B cell (primary cell): ENCODE results near the gene ELOVL6. TPM values are rescaled to one million over a fixed set of nuclear protein-coding genes. Genes with fewer than 3 reads are reported as not detected.

ENCODE experiments used
- ATAC-seq: fragments of 200-7000 bp; cut with Tn5 transposase; one replicate; pipeline ENCODE4 v1.10.0; 2021; ENCODE audit warnings: low read depth, mild to moderate bottlenecking, moderate number of reproducible peaks, moderate library complexity
- CTCF ChIA-PET: fragments of 350-600 bp; sonication (Branson Sonifier 250); formaldehyde crosslinking; loops from one replicate; lab custom pipeline; 2021; ENCODE audit warnings: antibody characterized with exemption, inconsistent platforms; lab: Charles Lee
- POLR2A ChIA-PET: fragments of 350-600 bp; sonication (Branson Sonifier 250); formaldehyde crosslinking; loops from one replicate; lab custom pipeline; 2021; ENCODE audit warnings: antibody characterized with exemption; lab: Charles Lee
- DNase-seq: peaks from one replicate; pipeline ENCODE4 v3.0.0; 2013
- H2AFZ ChIP-seq: 2 replicates; pipeline ENCODE4 v1.6.1; 2012; ENCODE audit warnings: mild to moderate bottlenecking, low read depth, low read length; ENCODE audit not compliant: insufficient read depth, poor library complexity, severe bottlenecking
- H3K27ac ChIP-seq, 2 donors: 1 replicate in 1 of 2; 2 replicates in 1 of 2; pipeline ENCODE4 v1.5.1; 2012 to 2013; ENCODE audit warnings: low read length in 2 of 2, mild to moderate bottlenecking in 2 of 2, moderate library complexity in 1 of 2
- H3K27me3 ChIP-seq, 4 experiments: fragments of 200-600 bp in 1 of 4; sonication (generic) in 1 of 4; replicated peaks in 1 of 4; 1 replicate in 2 of 4; 2 replicates in 2 of 4; pipeline versions ENCODE4 v1.6.1 to v1.7.0; 2013 to 2016; ENCODE audit warnings: low read length in 3 of 4, mild to moderate bottlenecking in 2 of 4, mixed read lengths in 1 of 4, moderate library complexity in 1 of 4; ENCODE audit not compliant: insufficient read depth in 4 of 4, control insufficient read depth in 3 of 4; ENCODE audit errors: control extremely low read depth in 1 of 4
- H3K36me3 ChIP-seq, 2 experiments: replicated peaks in 1 of 2; 1 replicate in 1 of 2; 2 replicates in 1 of 2; pipeline versions ENCODE4 v1.6.1 to v1.7.1; 2013; ENCODE audit warnings: low read length in 1 of 2; ENCODE audit not compliant: insufficient read depth in 2 of 2, control insufficient read depth in 1 of 2; ENCODE audit errors: control extremely low read depth in 1 of 2, extremely low read depth in 1 of 2
- H3K4me1 ChIP-seq, 2 donors: fragments of 200-600 bp in 1 of 2; sonication (generic) in 1 of 2; 1 replicate in 1 of 2; 2 replicates in 1 of 2; pipeline versions ENCODE4 v1.5.1 to v1.6.1; 2013 to 2017; ENCODE audit warnings: low read length in 2 of 2; ENCODE audit not compliant: control insufficient read depth in 2 of 2, insufficient read depth in 2 of 2
- H3K4me2 ChIP-seq: replicated peaks from 2 replicates; pipeline ENCODE3; 2012; ENCODE audit warnings: mild to moderate bottlenecking, low read depth, low read length; ENCODE audit not compliant: poor library complexity, severe bottlenecking
- H3K4me3 ChIP-seq, 5 experiments: fragments of 200-600 bp in 1 of 5; sonication (generic) in 1 of 5; 1 replicate in 3 of 5; 2 replicates in 2 of 5; pipeline versions ENCODE4 v1.5.1 to v1.7.0; 2011 to 2016; ENCODE audit warnings: low read length in 4 of 5, mild to moderate bottlenecking in 4 of 5, low read depth in 2 of 5, control low read depth in 1 of 5, moderate library complexity in 1 of 5; ENCODE audit not compliant: insufficient read depth in 1 of 5; ENCODE audit errors: control extremely low read depth in 1 of 5, extremely low read depth in 1 of 5
- H3K79me2 ChIP-seq: fragments of 200-600 bp; sonication (generic); one replicate; pipeline ENCODE4 v1.6.0; 2016; ENCODE audit warnings: low read length; ENCODE audit not compliant: control insufficient read depth, insufficient read depth
- H3K9ac ChIP-seq: fragments of 200-600 bp; sonication (generic); 2 replicates; pipeline ENCODE4 v1.6.1; 2017; ENCODE audit warnings: mild to moderate bottlenecking, low read length, moderate library complexity
- H3K9me3 ChIP-seq, 3 donors: one replicate each; pipeline versions ENCODE4 v1.6.1 to v1.7.1; 2013; ENCODE audit warnings: low read length in 2 of 3; ENCODE audit not compliant: control insufficient read depth in 2 of 3, insufficient read depth in 1 of 3; ENCODE audit errors: control extremely low read depth in 1 of 3
- H4K20me1 ChIP-seq: 2 replicates; pipeline ENCODE4 v1.6.0; 2012; ENCODE audit warnings: mild to moderate bottlenecking, low read length; ENCODE audit not compliant: insufficient read depth, control insufficient read depth, poor library complexity, severe bottlenecking
- H3K27ac Mint-ChIP-seq: one replicate; pipeline ENCODE4 v1.8.0; 2021; ENCODE audit warnings: mixed read lengths
- H3K27me3 Mint-ChIP-seq: one replicate; pipeline ENCODE4 v1.8.0; 2021; ENCODE audit warnings: mixed read lengths
- H3K4me1 Mint-ChIP-seq: one replicate; pipeline ENCODE4 v1.8.0; 2021; ENCODE audit warnings: mixed read lengths
- H3K4me3 Mint-ChIP-seq: one replicate; pipeline ENCODE4 v1.8.0; 2021; ENCODE audit warnings: mixed read lengths
- H3K9me3 Mint-ChIP-seq: one replicate; pipeline ENCODE4 v1.8.0; 2022; ENCODE audit warnings: mixed read lengths; ENCODE audit not compliant: insufficient read depth
- EZH2 ChIP-seq: IDR thresholded peaks from 2 replicates; pipeline ENCODE4 v1.6.1; 2012; ENCODE audit warnings: borderline replicate concordance, low read depth, mild to moderate bottlenecking, moderate library complexity, low read length; ENCODE audit not compliant: insufficient read depth, poor library complexity, severe bottlenecking
- WGBS: methylation state at CpG from one replicate; pipeline ENCODE4 v1.1.5; 2013; ENCODE audit warnings: missing lambda C conversion rate; ENCODE audit not compliant: insufficient coverage; 5-methylcytosine and 5-hydroxymethylcytosine counted together
- intact Hi-C: fragments of 100-400 bp; cut with micrococcal nuclease; formaldehyde crosslinking; loops from one replicate; pipeline ENCODE4 v1.10.0; 2022
- polyA plus RNA-seq: library from polyadenylated mRNA; depleted of rRNA; stranded (reverse); fragments of >200 nt; gene quantifications from 2 replicates; pipeline ENCODE4 v1.2.3, GENCODE V29; 2012
- total RNA-seq, 2 donors: library from RNA; stranded (reverse); fragments of 120-200 nt in 1 of 2; gene quantifications; 1 replicate in 1 of 2; 2 replicates in 1 of 2; pipeline versions ENCODE4 v1.2.3 to v1.2.4, GENCODE V29; 2013 to 2022
- TF ChIP-seq, protein P1 (sequence below): fragments of 200-600 bp; IDR thresholded peaks from one replicate; pipeline ENCODE4 v1.8.0; 2022; ENCODE audit warnings: antibody characterized with exemption, mild to moderate bottlenecking

The ELOVL6 gene
- total and polyA plus RNA-seq, 2 donors (not counting 1 experiment from before 2014, with no cell fraction given): 0.10 to 0.22 TPM

- intact Hi-C loops: no loop called here
- TF ChIP-seq, protein P1, sequence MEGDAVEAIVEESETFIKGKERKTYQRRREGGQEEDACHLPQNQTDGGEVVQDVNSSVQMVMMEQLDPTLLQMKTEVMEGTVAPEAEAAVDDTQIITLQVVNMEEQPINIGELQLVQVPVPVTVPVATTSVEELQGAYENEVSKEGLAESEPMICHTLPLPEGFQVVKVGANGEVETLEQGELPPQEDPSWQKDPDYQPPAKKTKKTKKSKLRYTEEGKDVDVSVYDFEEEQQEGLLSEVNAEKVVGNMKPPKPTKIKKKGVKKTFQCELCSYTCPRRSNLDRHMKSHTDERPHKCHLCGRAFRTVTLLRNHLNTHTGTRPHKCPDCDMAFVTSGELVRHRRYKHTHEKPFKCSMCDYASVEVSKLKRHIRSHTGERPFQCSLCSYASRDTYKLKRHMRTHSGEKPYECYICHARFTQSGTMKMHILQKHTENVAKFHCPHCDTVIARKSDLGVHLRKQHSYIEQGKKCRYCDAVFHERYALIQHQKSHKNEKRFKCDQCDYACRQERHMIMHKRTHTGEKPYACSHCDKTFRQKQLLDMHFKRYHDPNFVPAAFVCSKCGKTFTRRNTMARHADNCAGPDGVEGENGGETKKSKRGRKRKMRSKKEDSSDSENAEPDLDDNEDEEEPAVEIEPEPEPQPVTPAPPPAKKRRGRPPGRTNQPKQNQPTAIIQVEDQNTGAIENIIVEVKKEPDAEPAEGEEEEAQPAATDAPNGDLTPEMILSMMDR: no peak
- TF ChIP-seq EZH2: no peak
- Histone ChIP-seq H3K4me1 (no peaks in the 10 kb centered on the region), H4K20me1 (no peaks in the 10 kb centered on the region), H3K27ac (no peak overlapping the region), H3K27me3 (peaks cover 0 to 5% (median 0%) of the 10 kb centered on the region in 4 experiments), H3K4me2 (no peak overlapping the region), H3K9me3 (no peaks in the 10 kb centered on the region), H3K4me3 (no peak overlapping the region), H3K79me2 (no peaks in the 10 kb centered on the region), H3K36me3 (no peaks in the 10 kb centered on the region), H2AFZ (no peak overlapping the region), H3K9ac (no peak overlapping the region)
- ATAC-seq: no peak
- ChIA-PET POLR2A (no interaction called here), CTCF (interaction anchor here (1.9 to 11.7 kb wide), 2 partner anchors 11 to 506 kb away, joined by 7 to 232 read pairs; no protein-coding TSS in a partner anchor)
- no peaks in the 10 kb centered on the region for H3K9me3 Mint-ChIP-seq
- DNase-seq: no peak
- no peak overlapping the region for H3K27ac Mint-ChIP-seq
- H3K4me1 Mint-ChIP-seq: no peaks in the 10 kb centered on the region
- H3K27me3 Mint-ChIP-seq: peaks cover 6% of the 10 kb centered on the region
- no peak overlapping the region for H3K4me3 Mint-ChIP-seq
- no CpG with 5 or more reads among the region's 2 CpGs for WGBS
Observed at GRCh38 chr4:110008540-110008939, 189.9 kb downstream of the ELOVL6 start.

DNA sequence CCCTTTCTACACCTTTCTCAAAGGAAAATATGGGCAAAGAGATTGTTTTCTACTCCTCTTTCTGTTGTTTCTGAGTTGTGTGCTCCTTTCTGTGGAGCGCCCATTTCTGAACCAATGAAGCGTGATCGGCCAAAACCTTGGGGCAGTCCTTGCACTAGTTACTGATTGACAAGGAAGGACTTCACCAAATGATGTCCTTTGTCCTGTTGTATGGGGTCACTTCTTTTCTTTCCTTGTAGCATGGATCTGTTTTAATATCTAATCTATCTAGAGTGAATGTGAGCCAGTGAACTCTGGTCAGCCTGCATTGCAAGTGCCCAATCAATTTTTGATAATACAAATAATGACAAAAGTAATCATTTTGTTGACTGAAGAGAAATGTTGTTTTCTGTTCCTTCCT is 191.2 kb downstream of the ELOVL6 start:
- Histone ChIP-seq H3K9ac (no peak overlapping the region), H3K27ac (no peak overlapping the region), H3K9me3 (no peaks in the 10 kb centered on the region), H4K20me1 (no peaks in the 10 kb centered on the region), H3K79me2 (no peaks in the 10 kb centered on the region), H3K4me3 (no peak overlapping the region), H3K27me3 (no peaks in the 10 kb centered on the region), H3K36me3 (no peaks in the 10 kb centered on the region), H3K4me1 (no peaks in the 10 kb centered on the region), H3K4me2 (no peak overlapping the region), H2AFZ (no peak overlapping the region)
- no peak overlapping the region for H3K4me3 Mint-ChIP-seq
- WGBS: 93% methylated on average over 3 of the region's 3 CpGs
- no peak for ATAC-seq
- intact Hi-C loops: no loop called here
- H3K9me3 Mint-ChIP-seq: no peaks in the 10 kb centered on the region
- DNase-seq: no peak
- ChIA-PET POLR2A (no interaction called here), CTCF (interaction anchor here (1.6 to 11.7 kb wide), 5 partner anchors 9 to 508 kb away, joined by 3 to 232 read pairs (median 7); no protein-coding TSS in a partner anchor)
- H3K27ac Mint-ChIP-seq: no peak overlapping the region
- no peak for TF ChIP-seq EZH2
- TF ChIP-seq, protein P1: no peak
- no peaks in the 10 kb centered on the region for H3K4me1 Mint-ChIP-seq
- H3K27me3 Mint-ChIP-seq: peaks cover 6% of the 10 kb centered on the region
